Measurements from ENCODE around the gene IFT88. TPM values are rescaled to one million over a fixed set of nuclear protein-coding genes. Genes with fewer than 3 reads are reported as not detected.

Gene IFT88
- total RNA-seq, 1 experiment from 2014 or later: 19.4 TPM

DNA sequence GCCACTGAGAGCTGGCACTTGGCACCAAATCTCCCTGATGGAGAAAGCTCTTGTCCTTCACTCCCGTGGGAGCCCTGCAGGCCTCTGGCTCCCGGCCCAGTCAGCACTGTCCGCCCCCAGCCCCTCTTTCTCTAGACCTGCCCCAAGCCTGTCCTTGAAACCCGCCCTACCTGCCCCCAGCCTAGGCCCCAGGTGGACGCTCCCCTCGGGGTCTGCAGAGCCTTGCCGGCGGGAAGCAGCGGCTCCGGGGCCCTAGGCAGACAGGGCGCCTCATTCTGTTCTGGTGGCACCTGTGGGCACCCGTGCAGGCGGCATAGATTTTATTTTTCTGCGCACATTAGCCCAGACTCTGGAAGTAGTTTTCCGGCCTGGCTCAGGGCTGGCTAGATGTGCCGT lies 154.1 kb downstream of the IFT88 start:
- Histone ChIP-seq H3K27me3 (replicated peaks; ENCODE audit: insufficient read depth, low read depth, low read length, poor library complexity) (no peaks in the 10 kb centered on the region), H3K4me1 (ENCODE audit: insufficient read depth, low read length, poor library complexity, severe bottlenecking) (peaks cover 5% of the 10 kb centered on the region), H3K4me3 (ENCODE audit: low read depth, low read length, poor library complexity, severe bottlenecking) (no peak overlapping the region), H3K9me3 (ENCODE audit: low read depth, low read length, poor library complexity, severe bottlenecking) (no peaks in the 10 kb centered on the region), H3K27ac (ENCODE audit: low read depth, low read length, poor library complexity, severe bottlenecking) (no peak overlapping the region), H3K36me3 (ENCODE audit: insufficient read depth, low read length, poor library complexity, severe bottlenecking) (no peaks in the 10 kb centered on the region)
- no TSS peak for BruUV-seq (replicated peaks)
- no peak for TF ChIP-seq EZH2 (IDR thresholded peaks at IDR 0.05; ENCODE audit: borderline replicate concordance, low read depth, low read length, poor library complexity, severe bottlenecking)
- TF ChIP-seq, protein P1, sequence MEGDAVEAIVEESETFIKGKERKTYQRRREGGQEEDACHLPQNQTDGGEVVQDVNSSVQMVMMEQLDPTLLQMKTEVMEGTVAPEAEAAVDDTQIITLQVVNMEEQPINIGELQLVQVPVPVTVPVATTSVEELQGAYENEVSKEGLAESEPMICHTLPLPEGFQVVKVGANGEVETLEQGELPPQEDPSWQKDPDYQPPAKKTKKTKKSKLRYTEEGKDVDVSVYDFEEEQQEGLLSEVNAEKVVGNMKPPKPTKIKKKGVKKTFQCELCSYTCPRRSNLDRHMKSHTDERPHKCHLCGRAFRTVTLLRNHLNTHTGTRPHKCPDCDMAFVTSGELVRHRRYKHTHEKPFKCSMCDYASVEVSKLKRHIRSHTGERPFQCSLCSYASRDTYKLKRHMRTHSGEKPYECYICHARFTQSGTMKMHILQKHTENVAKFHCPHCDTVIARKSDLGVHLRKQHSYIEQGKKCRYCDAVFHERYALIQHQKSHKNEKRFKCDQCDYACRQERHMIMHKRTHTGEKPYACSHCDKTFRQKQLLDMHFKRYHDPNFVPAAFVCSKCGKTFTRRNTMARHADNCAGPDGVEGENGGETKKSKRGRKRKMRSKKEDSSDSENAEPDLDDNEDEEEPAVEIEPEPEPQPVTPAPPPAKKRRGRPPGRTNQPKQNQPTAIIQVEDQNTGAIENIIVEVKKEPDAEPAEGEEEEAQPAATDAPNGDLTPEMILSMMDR (conservative IDR thresholded peaks at IDR 0.05; ENCODE audit: low read depth, low read length): no peak
- intact Hi-C loops (cut with micrococcal nuclease; ENCODE audit: unreplicated experiment): no loop called here
- ChIA-PET CTCF (interaction anchor here (1.4 kb wide), 1 partner anchor 47 kb away, joined by 3 read pairs; no protein-coding TSS in a partner anchor), POLR2A (ENCODE audit: low non-redundant PET) (no interaction called here)
- DNase-seq (ENCODE audit: low spot score): no peak

DNA sequence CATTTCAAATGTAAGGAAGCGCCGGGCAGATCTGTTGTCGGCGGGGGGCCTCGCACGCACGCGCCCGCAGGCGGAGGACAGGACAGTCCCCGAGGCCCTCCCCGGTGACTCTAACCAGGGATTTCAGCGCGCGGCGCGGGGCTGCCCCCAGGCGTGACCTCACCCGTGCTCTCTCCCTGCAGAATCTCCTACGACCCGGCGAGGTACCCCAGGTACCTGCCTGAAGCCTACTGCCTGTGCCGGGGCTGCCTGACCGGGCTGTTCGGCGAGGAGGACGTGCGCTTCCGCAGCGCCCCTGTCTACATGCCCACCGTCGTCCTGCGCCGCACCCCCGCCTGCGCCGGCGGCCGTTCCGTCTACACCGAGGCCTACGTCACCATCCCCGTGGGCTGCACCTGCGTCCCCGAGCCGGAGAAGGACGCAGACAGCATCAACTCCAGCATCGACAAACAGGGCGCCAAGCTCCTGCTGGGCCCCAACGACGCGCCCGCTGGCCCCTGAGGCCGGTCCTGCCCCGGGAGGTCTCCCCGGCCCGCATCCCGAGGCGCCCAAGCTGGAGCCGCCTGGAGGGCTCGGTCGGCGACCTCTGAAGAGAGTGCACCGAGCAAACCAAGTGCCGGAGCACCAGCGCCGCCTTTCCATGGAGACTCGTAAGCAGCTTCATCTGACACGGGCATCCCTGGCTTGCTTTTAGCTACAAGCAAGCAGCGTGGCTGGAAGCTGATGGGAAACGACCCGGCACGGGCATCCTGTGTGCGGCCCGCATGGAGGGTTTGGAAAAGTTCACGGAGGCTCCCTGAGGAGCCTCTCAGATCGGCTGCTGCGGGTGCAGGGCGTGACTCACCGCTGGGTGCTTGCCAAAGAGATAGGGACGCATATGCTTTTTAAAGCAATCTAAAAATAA lies 154.7 kb downstream of the IFT88 start:
- peak overlapping the region; percentile 34 for H3K4me3 ChIP-seq (ENCODE audit: low read depth, low read length, poor library complexity, severe bottlenecking)
- no peaks in the 10 kb centered on the region for H3K9me3 ChIP-seq (ENCODE audit: low read depth, low read length, poor library complexity, severe bottlenecking)
- no TSS peak for BruUV-seq (replicated peaks)
- DNase-seq (ENCODE audit: low spot score): peak; percentile 46
- intact Hi-C loops (cut with micrococcal nuclease; ENCODE audit: unreplicated experiment): no loop called here
- no peaks in the 10 kb centered on the region for H3K27me3 ChIP-seq (replicated peaks; ENCODE audit: insufficient read depth, low read depth, low read length, poor library complexity)
- no peaks in the 10 kb centered on the region for H3K36me3 ChIP-seq (ENCODE audit: insufficient read depth, low read length, poor library complexity, severe bottlenecking)
- CTCF ChIA-PET: interaction anchor here (1.4 to 1.7 kb wide), 2 partner anchors 46 to 204 kb away, joined by 3 to 4 read pairs; no protein-coding TSS in a partner anchor
- no peak for TF ChIP-seq EZH2 (IDR thresholded peaks at IDR 0.05; ENCODE audit: borderline replicate concordance, low read depth, low read length, poor library complexity, severe bottlenecking)
- TF ChIP-seq, protein P1 (conservative IDR thresholded peaks at IDR 0.05; ENCODE audit: low read depth, low read length): no peak
- no peak overlapping the region for H3K27ac ChIP-seq (ENCODE audit: low read depth, low read length, poor library complexity, severe bottlenecking)
- POLR2A ChIA-PET (ENCODE audit: low non-redundant PET): no interaction called here
- peaks cover 5% of the 10 kb centered on the region for H3K4me1 ChIP-seq (ENCODE audit: insufficient read depth, low read length, poor library complexity, severe bottlenecking)

DNA sequence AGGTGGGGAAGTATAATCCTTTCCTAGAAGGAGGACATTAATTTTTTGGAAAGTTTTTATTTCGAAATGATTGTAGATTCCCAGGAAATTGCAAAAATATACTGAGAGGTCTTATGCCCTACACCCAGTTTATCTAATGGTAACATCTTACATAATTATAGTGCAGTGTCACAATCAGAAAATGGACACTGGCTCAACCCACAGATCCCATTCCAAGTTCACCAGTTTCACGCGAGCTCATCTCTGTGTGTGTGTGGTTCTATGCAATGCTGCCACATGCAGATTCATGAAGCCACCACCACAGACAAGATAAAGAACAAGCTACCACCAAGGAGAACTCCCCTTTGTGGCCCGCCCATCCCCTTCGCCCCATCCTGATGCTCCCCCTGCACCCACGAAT lies 160.9 kb downstream of the IFT88 start:
- DNase-seq (ENCODE audit: low spot score): no peak
- BruUV-seq (replicated peaks): no TSS peak
- H3K27ac ChIP-seq (ENCODE audit: low read depth, low read length, poor library complexity, severe bottlenecking): no peak overlapping the region
- no peaks in the 10 kb centered on the region for H3K27me3 ChIP-seq (replicated peaks; ENCODE audit: insufficient read depth, low read depth, low read length, poor library complexity)
- H3K4me3 ChIP-seq (ENCODE audit: low read depth, low read length, poor library complexity, severe bottlenecking): no peak overlapping the region
- no peaks in the 10 kb centered on the region for H3K9me3 ChIP-seq (ENCODE audit: low read depth, low read length, poor library complexity, severe bottlenecking)
- ChIA-PET POLR2A (ENCODE audit: low non-redundant PET) (no interaction called here), CTCF (no interaction called here)
- TF ChIP-seq, protein P1 (conservative IDR thresholded peaks at IDR 0.05; ENCODE audit: low read depth, low read length): no peak
- TF ChIP-seq EZH2 (IDR thresholded peaks at IDR 0.05; ENCODE audit: borderline replicate concordance, low read depth, low read length, poor library complexity, severe bottlenecking): no peak
- peaks cover 12% of the 10 kb centered on the region for H3K4me1 ChIP-seq (ENCODE audit: insufficient read depth, low read length, poor library complexity, severe bottlenecking)
- H3K36me3 ChIP-seq (ENCODE audit: insufficient read depth, low read length, poor library complexity, severe bottlenecking): no peaks in the 10 kb centered on the region
- intact Hi-C loops (cut with micrococcal nuclease; ENCODE audit: unreplicated experiment): no loop called here
